ENCODE results near the gene KDM2A. TPM values are rescaled to one million over a fixed set of nuclear protein-coding genes. Genes with fewer than 3 reads are reported as not detected.

The KDM2A gene
- total RNA-seq, 1 experiment from 2014 or later: 50.4 TPM

- H4K20me1 ChIP-seq (ENCODE audit: insufficient read depth): no peaks in the 10 kb centered on the region
- H3K9me3 ChIP-seq (ENCODE audit: control insufficient read depth in 1 of 2, insufficient read depth in 1 of 2, low read depth in 1 of 2, low read length in 2 of 2): peaks cover 0 to 6% of the 10 kb centered on the region in 2 experiments; a peak in 1 of 4 replicates
- TF ChIP-seq SP1 (IDR thresholded peaks at IDR 0.05; ENCODE audit: low read depth) (no peak), POLR2AphosphoS5 (IDR thresholded peaks at IDR 0.05; ENCODE audit: low read depth, low read length) (no peak), SIN3A (IDR thresholded peaks at IDR 0.05; ENCODE audit: low read depth) (no peak), ATF3 (IDR thresholded peaks at IDR 0.05) (no peak), CTCF (IDR thresholded peaks at IDR 0.05 in 2 of 3, conservative IDR thresholded peaks at IDR 0.05 in 1 of 3; ENCODE audit: borderline replicate concordance in 1 of 3, insufficient read depth in 1 of 3, low read depth in 2 of 3, low read length in 2 of 3) (no peak), RAD21 (IDR thresholded peaks at IDR 0.05; ENCODE audit: low read depth) (no peak), SRF (IDR thresholded peaks at IDR 0.05; ENCODE audit: low read depth) (no peak), CEBPB (IDR thresholded peaks at IDR 0.05; ENCODE audit: low read depth) (no peak), TCF7L2 (IDR thresholded peaks at IDR 0.05; ENCODE audit: borderline replicate concordance, extremely low read depth, insufficient read depth, insufficient read length) (no peak), YY1 (IDR thresholded peaks at IDR 0.05; ENCODE audit: extremely low read depth, insufficient replicate concordance, low read depth, low read length) (no peak), JUND (IDR thresholded peaks at IDR 0.05) (no peak), POLR2A (IDR thresholded peaks at IDR 0.05; ENCODE audit: borderline replicate concordance, extremely low read depth, insufficient read depth, insufficient read length) (no peak), ELF1 (IDR thresholded peaks at IDR 0.05; ENCODE audit: borderline replicate concordance, low read depth) (no peak), ZNF274 (IDR thresholded peaks at IDR 0.05; ENCODE audit: low read depth, low read length) (no peak), EGR1 (IDR thresholded peaks at IDR 0.05; ENCODE audit: low read depth) (no peak), EZH2phosphoT487 (IDR thresholded peaks at IDR 0.05; ENCODE audit: borderline replicate concordance) (no peak), CBX3 (IDR thresholded peaks at IDR 0.05; ENCODE audit: low read depth) (no peak)
- TF ChIP-seq, protein P1, sequence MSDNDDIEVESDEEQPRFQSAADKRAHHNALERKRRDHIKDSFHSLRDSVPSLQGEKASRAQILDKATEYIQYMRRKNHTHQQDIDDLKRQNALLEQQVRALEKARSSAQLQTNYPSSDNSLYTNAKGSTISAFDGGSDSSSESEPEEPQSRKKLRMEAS (IDR thresholded peaks at IDR 0.05): no peak
- H3K9ac ChIP-seq (ENCODE audit: low read length): no peak overlapping the region
- no peak overlapping the region for H3K4me2 ChIP-seq (ENCODE audit: low read length)
- H3K4me1 ChIP-seq (ENCODE audit: control insufficient read depth in 1 of 2, insufficient read depth in 2 of 2, low read length in 2 of 2): peaks cover 21 to 25% of the 10 kb centered on the region in 2 experiments
- no peak for ATAC-seq
- BruUV-seq (replicated peaks): no TSS peak
- no peak overlapping the region for H3K4me3 ChIP-seq (replicated peaks in 1 of 2; ENCODE audit: low read depth in 1 of 2, low read length in 2 of 2)
- no peaks in the 10 kb centered on the region for H3K27me3 ChIP-seq (ENCODE audit: insufficient read depth, low read length)
- ChIA-PET POLR2A (no interaction called here), RAD21 (ENCODE audit: low non-redundant PET in 1 of 2, low total read pairs in 2 of 2, uncharacterized antibody in 2 of 2, unreplicated experiment in 2 of 2) (no interaction called here), CTCF (no interaction called here)
- no peak for DNase-seq (ENCODE audit: low read depth, low spot score)
- no peak overlapping the region for H2AFZ ChIP-seq (ENCODE audit: low read depth, low read length, poor library complexity, severe bottlenecking)
- peaks cover 19% of the 10 kb centered on the region for H3K79me2 ChIP-seq (ENCODE audit: insufficient read depth, low read length)
- 0 out of 4 replicates have a peak, but pooled peaks cover 3 to 10% of the 10 kb centered on the region in 2 experiments for H3K36me3 ChIP-seq (ENCODE audit: control insufficient read depth in 1 of 2, insufficient read depth in 2 of 2, low read length in 2 of 2)
- intact Hi-C loops (cut with micrococcal nuclease): no loop called here
- no peaks in the 10 kb centered on the region for H3K9me2 ChIP-seq (ENCODE audit: insufficient read depth)
- no peak overlapping the region for H3K27ac ChIP-seq (ENCODE audit: low read depth, low read length)
These were observed 181.8 kb downstream of the KDM2A start for GRCh38 chr11:67300756-67301312.

Measured in HCT116 (cell line).